Measurements from ENCODE around the gene RGS14. TPM values are rescaled to one million over a fixed set of nuclear protein-coding genes. Genes with fewer than 3 reads are reported as not detected.

RGS14 gene
- total RNA-seq, 3 donors from 2014 or later = 11.1 to 15.2 (median 11.7) TPM

- intact Hi-C loops (cut with DNase I, micrococcal nuclease) = no loop called here
- Histone ChIP-seq H3K36me3 (ENCODE audit: low read depth) (no peaks in the 10 kb centered on the region), H3K9me3 (no peaks in the 10 kb centered on the region), H3K4me1 (ENCODE audit: low read depth) (no peaks in the 10 kb centered on the region), H3K4me3 (no peak overlapping the region)
- ATAC-seq (no peak), DNase-seq (no peak)
- TF ChIP-seq CTCF (IDR thresholded peaks at IDR 0.05) = no peak
Observed at GRCh38 chr5:177385720-177386119, 28.0 kb downstream of the RGS14 start.

DNA sequence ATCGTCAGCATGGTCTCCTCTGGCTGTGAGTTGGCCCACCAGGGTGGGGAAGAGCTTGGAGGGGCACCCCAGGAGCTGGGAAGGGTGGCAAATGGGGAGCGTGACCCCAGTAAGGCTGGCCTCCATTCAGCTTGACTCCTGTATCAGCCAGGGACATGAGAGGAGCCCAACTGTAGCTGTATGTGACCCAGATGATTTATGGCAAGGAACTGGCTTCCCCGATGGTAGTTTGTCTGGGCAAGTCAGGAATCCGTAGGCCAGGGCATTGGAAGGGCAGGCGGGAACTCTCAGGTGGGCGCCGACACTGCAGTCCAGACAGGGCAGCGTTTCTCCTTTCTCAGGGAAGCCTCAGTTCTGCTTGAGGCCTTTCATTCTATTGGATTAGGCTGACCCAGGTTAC lies 28.8 kb downstream of the RGS14 start:
- no peak for ATAC-seq
- no peak for DNase-seq
- intact Hi-C loops (cut with DNase I, micrococcal nuclease) = no loop called here
- Histone ChIP-seq H3K4me3 (no peak overlapping the region), H3K36me3 (ENCODE audit: low read depth) (no peaks in the 10 kb centered on the region), H3K9me3 (no peaks in the 10 kb centered on the region), H3K4me1 (ENCODE audit: low read depth) (no peaks in the 10 kb centered on the region)
- TF ChIP-seq CTCF (IDR thresholded peaks at IDR 0.05) = no peak

DNA sequence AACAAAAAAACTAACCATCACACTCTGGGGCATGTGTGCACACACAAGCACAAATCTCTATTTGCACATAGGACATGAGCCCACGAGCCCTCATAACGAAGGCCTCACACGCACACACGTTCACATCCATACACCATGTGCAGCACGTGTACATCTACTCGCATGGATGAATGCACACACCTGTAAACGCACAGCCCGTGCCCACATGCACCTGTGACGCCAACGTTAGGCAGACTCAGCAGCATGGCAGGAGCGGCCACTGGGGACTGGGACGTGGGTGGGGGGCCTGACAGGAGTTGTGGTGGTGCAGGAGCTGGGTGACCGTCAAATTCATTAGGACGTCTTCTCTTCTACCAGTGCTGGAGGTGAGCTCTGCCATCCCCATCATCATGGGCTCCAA lies 29.7 kb downstream of the RGS14 start:
- ATAC-seq (no peak), DNase-seq (no peak)
- Histone ChIP-seq H3K4me3 (no peak overlapping the region), H3K4me1 (ENCODE audit: low read depth) (no peaks in the 10 kb centered on the region), H3K36me3 (ENCODE audit: low read depth) (no peaks in the 10 kb centered on the region), H3K9me3 (no peaks in the 10 kb centered on the region)
- intact Hi-C loops (cut with DNase I, micrococcal nuclease) = no loop called here
- no peak for TF ChIP-seq CTCF (IDR thresholded peaks at IDR 0.05)

- no peak overlapping the region for H3K4me3 ChIP-seq
- no peaks in the 10 kb centered on the region for H3K4me1 ChIP-seq (ENCODE audit: low read depth)
- H3K9me3 ChIP-seq = no peaks in the 10 kb centered on the region
- no peaks in the 10 kb centered on the region for H3K36me3 ChIP-seq (ENCODE audit: low read depth)
- ATAC-seq (no peak), DNase-seq (no peak)
- no peak for TF ChIP-seq CTCF (IDR thresholded peaks at IDR 0.05)
- intact Hi-C loops (cut with DNase I, micrococcal nuclease) = no loop called here
Observed at GRCh38 chr5:177388521-177389052, 30.9 kb downstream of the RGS14 start.

- ATAC-seq (peak; percentile 49), DNase-seq (peak in 1 of 3 donors; percentile 39)
- H3K36me3 ChIP-seq (ENCODE audit: low read depth) = no peaks in the 10 kb centered on the region
- no peak for TF ChIP-seq CTCF (IDR thresholded peaks at IDR 0.05)
- H3K4me3 ChIP-seq = no peak overlapping the region
- intact Hi-C loops (cut with DNase I, micrococcal nuclease) = loop anchor here (5.0 kb wide), 2 partner anchors 63 to 113 kb away; no protein-coding TSS in a partner anchor
- no peaks in the 10 kb centered on the region for H3K4me1 ChIP-seq (ENCODE audit: low read depth)
- no peaks in the 10 kb centered on the region for H3K9me3 ChIP-seq
Observed at GRCh38 chr5:177389241-177390169, 31.8 kb downstream of the RGS14 start.
